NCI-H446 treated with DMSO at 0.1 percent for 48 hours (cell line): ENCODE data around the gene RBBP9.
"Not testable (repeated sequence)": the region's sequence is repeated elsewhere in the genome, so short reads cannot be mapped to it uniquely, and the experiment has no call there.

ENCODE experiments used
- DNase-seq: peaks from one replicate; lab custom pipeline; 2025; lab: John Stamatoyannopoulos, UW

RBBP9 gene

DNA sequence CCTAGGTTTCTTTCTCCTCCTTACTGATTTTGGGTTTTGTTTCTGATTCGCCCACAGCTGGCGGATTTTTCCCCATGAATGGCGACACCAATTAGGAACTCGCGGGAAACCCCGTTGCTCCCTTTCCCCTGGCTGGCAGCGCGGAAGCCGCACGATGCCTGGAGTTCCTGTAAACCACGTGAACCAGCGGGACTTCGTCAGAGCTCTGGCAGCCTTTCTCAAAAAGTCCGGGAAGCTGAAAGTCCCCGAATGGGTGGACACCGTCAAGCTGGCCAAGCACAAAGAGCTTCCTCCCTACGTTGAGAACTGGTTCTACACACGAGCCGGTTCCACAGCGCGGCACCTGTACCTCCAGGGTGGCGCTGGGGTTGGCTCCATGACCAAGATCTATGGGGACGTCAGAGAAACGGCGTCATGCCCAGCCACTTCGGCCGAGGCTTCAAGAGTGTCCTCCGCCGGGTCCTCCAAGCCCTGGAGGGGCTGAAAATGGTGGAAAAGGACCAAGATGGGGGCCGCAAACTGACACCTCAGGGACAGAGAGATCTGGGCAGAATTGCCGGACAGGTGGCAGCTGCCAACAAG lies 7.5 kb upstream of the RBBP9 start:
- DNase-seq: no peak

DNA sequence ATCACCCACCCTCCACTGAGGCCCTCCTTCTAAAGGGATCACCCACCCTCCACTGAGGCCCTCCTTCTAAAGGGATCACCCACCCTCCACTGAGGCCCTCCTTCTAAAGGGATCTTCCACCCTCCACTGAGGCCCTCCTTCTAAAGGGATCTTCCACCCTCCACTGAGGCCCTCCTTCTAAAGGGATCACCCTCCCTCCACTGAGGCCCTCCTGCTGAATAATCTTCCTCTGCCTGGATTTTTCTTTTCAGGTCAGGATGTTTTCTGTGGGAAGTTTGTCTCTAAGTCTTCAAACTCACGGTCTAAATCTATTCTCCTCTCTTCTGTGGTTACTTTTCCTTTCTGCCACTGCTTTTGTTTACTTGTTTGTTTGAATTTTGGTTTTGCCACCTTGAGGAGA lies 4.6 kb upstream of the RBBP9 start:
- DNase-seq: not testable (repeated sequence)

DNA sequence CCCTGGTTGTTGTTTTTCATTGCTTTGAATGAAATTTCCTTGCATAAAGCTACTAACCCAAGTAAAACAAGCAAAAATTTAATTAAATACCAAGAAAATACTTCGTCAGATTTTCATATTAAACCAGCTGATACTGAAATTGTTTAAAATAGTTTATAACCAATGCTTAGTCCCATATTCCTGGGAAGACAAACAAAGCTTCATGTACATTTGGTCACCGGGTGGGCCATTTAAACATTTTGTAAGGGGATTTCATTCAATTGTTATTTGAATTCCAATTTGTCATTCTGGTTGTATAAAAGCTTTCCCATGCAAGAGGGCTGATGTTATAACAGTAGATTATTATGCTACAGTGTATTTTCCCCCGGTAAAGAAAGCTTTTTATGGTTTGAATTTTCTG lies 578 bp upstream of the RBBP9 start:
- DNase-seq: no peak

DNA sequence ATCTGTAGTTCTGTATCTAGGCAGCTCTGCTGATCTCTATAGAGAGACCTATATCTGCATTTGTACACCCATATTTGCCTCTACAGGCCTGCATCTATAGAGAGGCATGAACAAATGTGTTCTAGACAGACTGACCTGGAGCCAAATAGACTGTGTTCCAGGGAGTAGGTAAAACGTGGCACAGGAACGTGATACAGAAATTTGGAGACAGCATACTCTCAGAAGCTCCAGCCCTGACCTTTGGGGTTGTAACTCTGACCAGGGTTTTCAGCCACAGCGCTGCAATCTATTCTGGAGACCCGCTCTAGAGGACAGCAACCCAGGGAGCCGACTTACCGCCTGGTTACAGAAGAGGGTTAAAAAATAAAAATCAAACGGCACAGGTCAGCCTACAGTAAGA lies 983 bp downstream of the RBBP9 start:
- DNase-seq: no peak

DNA sequence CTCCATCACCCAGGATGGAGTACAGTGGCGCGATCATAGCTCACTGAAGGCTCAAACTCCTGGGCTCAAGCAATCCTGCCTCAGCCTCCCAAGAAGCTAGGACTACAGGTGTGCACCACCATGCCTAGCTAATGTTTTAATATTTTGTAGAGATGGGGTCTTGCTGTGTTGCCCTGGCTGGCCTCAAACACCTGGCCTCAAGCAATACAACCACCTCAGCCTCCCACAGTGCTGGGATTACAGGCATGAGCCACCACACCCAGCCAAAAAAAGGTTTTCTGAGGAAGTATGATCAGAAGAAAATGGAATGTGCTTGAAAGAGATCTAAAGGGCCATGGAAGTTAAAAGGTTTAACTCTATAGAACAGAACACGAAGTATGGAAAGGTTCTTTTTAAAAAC lies 8.7 kb downstream of the RBBP9 start:
- no peak for DNase-seq

DNA sequence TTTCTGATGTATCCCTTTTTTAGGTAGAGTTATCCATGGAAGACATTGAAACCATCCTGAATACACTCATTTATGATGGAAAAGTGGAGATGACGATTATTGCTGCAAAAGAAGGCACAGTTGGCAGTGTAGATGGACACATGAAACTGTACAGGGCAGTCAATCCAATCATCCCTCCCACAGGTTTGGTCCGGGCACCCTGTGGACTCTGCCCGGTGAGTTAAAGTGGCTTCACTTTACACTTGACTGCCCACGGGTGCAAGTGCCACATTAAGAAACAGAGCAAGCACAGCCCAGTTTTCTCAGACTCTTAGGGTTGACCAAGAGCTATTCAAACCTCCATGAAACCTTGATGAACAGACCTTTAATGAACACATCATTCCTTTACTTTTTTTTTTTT lies 15.4 kb downstream of the RBBP9 start:
- no peak for DNase-seq

DNA sequence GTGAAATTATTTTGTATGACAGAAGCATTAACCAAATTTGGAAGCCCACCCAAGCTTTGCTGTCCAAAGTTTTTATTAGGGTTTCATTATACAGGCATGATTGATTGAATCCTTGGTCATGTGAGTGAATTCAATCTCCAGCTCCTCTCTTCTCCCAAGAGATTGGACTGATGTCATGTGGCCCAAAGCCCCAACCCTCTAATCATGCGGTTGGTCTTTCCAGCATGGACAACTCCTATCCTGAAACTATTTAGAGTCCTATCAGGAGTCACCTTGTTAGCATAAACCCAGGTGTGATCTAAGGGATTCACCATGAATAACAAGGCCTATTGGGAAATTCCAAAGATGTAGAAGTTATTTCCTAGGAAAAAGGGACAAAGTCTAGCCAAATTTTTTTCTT lies 19.2 kb downstream of the RBBP9 start:
- no peak for DNase-seq

DNA sequence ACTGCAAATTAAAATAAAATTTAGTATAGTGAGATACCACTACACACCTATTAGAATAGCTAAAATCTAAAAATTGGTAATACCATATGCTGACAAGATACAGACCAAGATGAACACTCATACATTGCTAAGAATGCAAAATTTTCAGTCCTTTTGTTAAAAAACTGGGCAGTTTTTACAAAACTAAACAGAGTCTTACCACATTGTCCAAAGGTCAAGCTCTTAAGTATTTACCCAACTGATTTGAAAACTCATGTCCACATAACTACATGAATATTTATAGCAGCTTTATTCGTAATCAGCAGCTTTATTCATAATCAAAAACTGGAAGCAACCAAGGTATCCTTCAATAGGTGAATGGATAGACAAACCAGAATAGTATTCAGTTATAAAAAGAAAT lies 19.8 kb downstream of the RBBP9 start:
- DNase-seq: no peak

DNA sequence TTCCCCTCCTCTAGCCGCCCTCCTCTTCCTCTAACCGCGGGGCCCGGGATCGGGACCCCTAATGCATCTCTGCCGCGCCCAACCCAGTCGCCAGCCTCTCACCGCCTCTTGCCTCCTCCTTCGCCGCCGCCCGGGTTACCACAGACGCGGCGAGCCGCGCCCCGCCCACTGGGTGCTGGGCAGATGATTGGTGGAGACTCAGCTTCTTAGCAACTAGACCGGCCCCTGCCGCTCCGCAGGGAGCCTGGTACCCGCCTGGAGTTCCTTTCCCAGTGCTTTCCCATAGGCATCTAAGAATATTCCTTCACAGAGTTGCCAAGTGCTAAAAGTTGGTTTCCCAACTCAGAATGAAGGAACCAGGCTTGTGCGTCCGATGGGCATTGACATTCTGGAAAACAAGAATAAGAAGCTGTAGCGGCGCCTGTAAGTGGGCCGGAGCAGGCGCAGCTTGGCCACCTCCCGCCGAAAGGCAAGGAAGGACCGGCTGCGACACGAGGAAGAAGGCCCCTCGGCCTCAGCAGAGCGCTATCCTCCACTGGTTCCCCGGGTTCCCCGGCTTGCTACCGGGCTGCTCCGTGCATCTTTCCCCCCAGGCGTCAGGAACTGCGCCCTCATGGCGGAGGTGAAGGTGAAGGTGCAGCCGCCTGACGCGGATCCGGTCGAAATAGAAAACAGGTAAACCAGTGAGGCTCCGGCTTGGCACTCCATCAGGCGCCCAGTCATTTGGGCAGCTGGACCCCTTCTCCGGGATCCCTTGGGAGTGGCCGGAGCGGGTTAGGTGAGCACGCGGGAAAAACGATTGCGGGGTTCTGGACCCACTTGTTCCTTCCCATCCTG lies 29.9 kb downstream of the RBBP9 start, which contains the start of the genes DZANK1 and POLR3F:
DZANK1 (minus strand) TSS at position 137 of the 837 bp plus-strand sequence. CDS start 1,672 bp downstream, outside the sequence.
POLR3F (plus strand) TSS at position 497 of the 837 bp plus-strand sequence; CDS start at position 614, 117 bp downstream.
- DNase-seq: peak; percentile 92

DNA sequence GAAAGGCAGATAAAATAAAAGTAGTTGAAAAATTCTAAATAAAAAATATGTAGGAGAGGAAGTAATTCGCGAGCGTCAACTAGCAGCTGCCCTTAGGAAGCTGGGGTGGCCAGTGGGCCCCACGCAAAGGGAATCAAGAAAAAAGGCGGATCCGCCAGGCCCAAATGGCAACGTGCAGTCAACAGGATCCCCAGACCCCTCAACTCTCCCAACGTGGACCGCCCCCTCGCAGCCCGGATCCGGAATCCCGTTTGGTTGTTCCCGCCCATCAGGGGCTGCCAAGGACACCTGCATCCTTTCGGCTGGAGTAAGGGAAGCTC lies 30.5 kb downstream of the RBBP9 start:
- DNase-seq: no peak

DNA sequence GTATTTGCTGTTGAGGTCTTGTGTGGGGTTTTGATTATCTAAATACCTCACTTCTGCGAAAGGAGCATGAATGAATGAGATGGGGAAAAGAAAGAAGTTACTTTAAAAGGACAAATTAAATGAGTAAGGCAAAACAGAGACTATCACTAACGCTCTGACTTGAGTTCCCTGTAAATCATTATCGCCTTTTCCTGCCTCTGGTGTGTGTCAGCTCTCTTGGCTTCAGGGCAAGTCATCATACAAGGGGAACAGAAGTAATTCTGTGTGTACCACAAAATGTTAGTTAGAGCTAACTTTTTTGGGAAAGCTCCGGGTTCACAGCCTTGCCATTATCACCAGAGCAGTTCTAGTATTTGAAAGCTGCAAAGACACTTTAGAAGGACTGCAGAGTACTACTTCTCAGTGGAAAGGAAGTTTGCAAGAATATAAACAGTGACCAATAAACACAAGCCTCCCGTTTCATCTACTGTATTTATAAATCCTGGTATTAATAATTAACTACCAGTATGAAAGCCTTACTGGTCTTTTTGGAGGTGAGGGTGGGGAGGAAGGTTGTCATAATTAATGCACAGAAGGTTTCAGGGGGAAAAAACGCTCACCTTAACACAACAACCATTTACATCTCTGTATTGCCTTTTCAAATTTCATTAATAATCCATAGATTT lies 31.4 kb downstream of the RBBP9 start:
- DNase-seq: no peak

DNA sequence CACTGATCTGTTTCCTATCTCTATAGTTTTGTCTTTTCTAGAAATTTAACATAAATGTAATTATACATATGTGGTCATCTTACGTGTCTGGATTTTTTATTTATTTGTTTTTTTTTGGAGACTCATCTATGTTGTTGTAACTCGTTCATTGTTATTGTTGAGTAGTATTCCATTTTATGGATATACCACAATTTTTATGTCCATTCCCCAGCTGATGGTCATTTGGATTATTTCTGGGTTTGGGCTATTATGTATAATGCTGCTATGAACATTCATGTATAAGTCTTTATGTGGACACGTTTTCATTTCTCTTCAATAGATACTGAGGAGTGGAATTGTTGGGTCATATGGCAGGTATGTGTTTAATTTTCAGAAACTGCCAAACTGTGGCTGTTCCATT lies 40.4 kb downstream of the RBBP9 start:
- DNase-seq: no peak

DNA sequence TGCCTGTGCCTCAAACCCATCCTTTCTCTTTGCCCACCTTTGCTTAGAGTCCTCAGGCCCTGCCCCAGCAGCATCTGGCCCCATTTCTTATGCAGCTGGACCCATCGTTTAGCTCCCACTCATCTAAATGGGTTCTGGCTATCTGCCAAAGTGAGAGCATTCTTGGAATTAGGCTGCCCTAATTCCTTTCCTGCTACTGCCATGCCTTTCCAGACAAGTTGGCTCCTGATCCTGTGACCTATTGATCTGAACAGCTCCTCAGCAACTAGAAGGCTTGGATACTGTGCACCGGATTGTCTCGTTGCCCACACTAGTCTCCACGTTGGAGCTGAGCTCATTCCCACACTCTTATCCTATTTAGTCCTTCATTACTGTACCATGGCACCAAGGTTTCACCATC lies 53.1 kb downstream of the RBBP9 start:
- DNase-seq: no peak

DNA sequence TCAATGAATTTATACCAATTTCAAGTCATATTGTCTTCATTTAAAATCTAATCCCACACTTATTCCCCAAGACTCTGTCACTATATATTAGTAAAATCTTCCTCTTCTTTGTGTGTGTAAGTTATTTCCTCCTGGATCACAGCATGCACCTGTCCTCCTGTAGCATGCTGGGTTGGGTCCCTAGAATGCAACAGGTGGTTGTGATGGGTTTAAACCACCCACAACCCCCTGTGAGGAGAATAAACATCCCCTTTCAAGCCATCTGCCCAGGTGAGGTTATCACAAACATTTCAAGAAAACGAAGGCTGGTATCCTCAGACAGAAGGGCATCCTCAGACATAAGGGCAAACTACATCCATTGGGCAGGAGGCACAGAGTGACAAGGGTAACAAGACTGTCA lies 56.6 kb downstream of the RBBP9 start:
- no peak for DNase-seq

DNA sequence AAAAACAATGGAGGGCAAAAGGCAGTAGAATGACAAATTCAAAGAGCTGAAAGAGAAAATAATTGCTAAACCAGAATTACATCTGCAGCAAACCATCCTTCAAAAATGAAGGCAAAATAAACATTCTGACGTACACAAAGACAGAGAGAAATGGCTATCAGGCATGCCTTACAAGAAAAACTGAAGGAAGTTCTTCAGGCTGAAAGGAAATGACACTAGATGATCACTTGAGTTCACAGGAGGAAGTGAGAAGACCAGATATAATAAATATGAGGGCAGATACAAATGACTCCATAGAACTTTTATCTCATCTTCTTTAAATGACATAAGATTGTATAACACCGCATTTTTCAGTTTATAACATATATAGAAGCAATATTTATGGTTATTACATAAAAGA lies 60.2 kb downstream of the RBBP9 start:
- no peak for DNase-seq
